Measurements from ENCODE around the gene PFN3.

Gene PFN3

GRCh38 chr5:177435847-177436536, 35.5 kb upstream of the PFN3 start:
- no peak for TF ChIP-seq CTCF (IDR thresholded peaks at IDR 0.05; ENCODE audit: low read length, missing control alignments)
- H3K4me3 ChIP-seq (replicated peaks; ENCODE audit: low read depth, low read length): no peak overlapping the region
- DNase-seq (ENCODE audit: low read depth): no peak

GRCh38 chr5:177434942-177435738, 34.7 kb upstream of the PFN3 start:
- no peak overlapping the region for H3K4me3 ChIP-seq (replicated peaks; ENCODE audit: low read depth, low read length)
- DNase-seq (ENCODE audit: low read depth): no peak
- no peak for TF ChIP-seq CTCF (IDR thresholded peaks at IDR 0.05; ENCODE audit: low read length, missing control alignments)

GRCh38 chr5:177434437-177434836, 34.0 kb upstream of the PFN3 start:
- TF ChIP-seq CTCF (IDR thresholded peaks at IDR 0.05; ENCODE audit: low read length, missing control alignments): no peak
- DNase-seq (ENCODE audit: low read depth): no peak
- no peak overlapping the region for H3K4me3 ChIP-seq (replicated peaks; ENCODE audit: low read depth, low read length)

GRCh38 chr5:177433658-177434217, 33.3 kb upstream of the PFN3 start:
- DNase-seq (ENCODE audit: low read depth): no peak
- no peak for TF ChIP-seq CTCF (IDR thresholded peaks at IDR 0.05; ENCODE audit: low read length, missing control alignments)

GRCh38 chr5:177432839-177433657, 32.6 kb upstream of the PFN3 start:
- H3K4me3 ChIP-seq (replicated peaks; ENCODE audit: low read depth, low read length): no peak overlapping the region
- no peak for DNase-seq (ENCODE audit: low read depth)
- no peak for TF ChIP-seq CTCF (IDR thresholded peaks at IDR 0.05; ENCODE audit: low read length, missing control alignments)

More at GRCh38 chr5:177433658-177434217, 33.3 kb upstream of the PFN3 start:
- H3K4me3 ChIP-seq (replicated peaks; ENCODE audit: low read depth, low read length): no peak overlapping the region

GRCh38 chr5:177432143-177432838, 31.8 kb upstream of the PFN3 start:
- no peak overlapping the region for H3K4me3 ChIP-seq (replicated peaks; ENCODE audit: low read depth, low read length)
- DNase-seq (ENCODE audit: low read depth): no peak
- TF ChIP-seq CTCF (IDR thresholded peaks at IDR 0.05; ENCODE audit: low read length, missing control alignments): no peak

All from fibroblast of pulmonary artery (primary cell).